K562 (cell line): ENCODE measurements around the gene CTCF. TPM values are rescaled to one million over a fixed set of nuclear protein-coding genes. Genes with fewer than 3 reads are reported as not detected.

Experiments
- CHD1 ChIP-seq: fragments of 200-600 bp; sonication (generic); IDR thresholded peaks from one replicate; pipeline ENCODE4 v1.6.1; 2012; ENCODE audit warnings: mild to moderate bottlenecking, moderate library complexity, low read length, inconsistent platforms
- E2F4 ChIP-seq: sonication (generic); formaldehyde crosslinking; IDR thresholded peaks from 2 replicates; pipeline ENCODE4 v1.8.0; 2022; ENCODE audit warnings: mild to moderate bottlenecking, low read depth, missing genetic modification reagents
- E2F6 ChIP-seq, 2 experiments: IDR thresholded peaks; 2 replicates each; pipeline ENCODE4 v1.6.1; 2011; ENCODE audit warnings: borderline replicate concordance in 1 of 2, control low read depth in 1 of 2, low read depth in 1 of 2, low read length in 1 of 2, mild to moderate bottlenecking in 1 of 2, mixed read lengths in 1 of 2, moderate library complexity in 1 of 2; ENCODE audit not compliant: insufficient read depth in 1 of 2, insufficient read length in 1 of 2, poor library complexity in 1 of 2, severe bottlenecking in 1 of 2; ENCODE audit errors: extremely low read depth in 1 of 2
- EP400 ChIP-seq: fragments of 450-650 bp; IDR thresholded peaks from 2 replicates; pipeline ENCODE4 v1.6.1; 2017; ENCODE audit warnings: antibody characterized with exemption, mild to moderate bottlenecking, moderate library complexity
- HIVEP1 ChIP-seq: fragments of 250-450 bp; sonication (Bioruptor Pico); IDR thresholded peaks from 2 replicates; pipeline ENCODE4 v1.4.0; 2020; ENCODE audit warnings: mild to moderate bottlenecking
- L3MBTL2 ChIP-seq: fragments of 450-650 bp; IDR thresholded peaks from 2 replicates; pipeline ENCODE4 v1.6.1; 2016; ENCODE audit warnings: mild to moderate bottlenecking, moderate library complexity
- MBD2 ChIP-seq: sonication (generic); IDR thresholded peaks from 2 replicates; pipeline ENCODE4 v1.6.1; 2016; ENCODE audit warnings: low read depth, borderline replicate concordance
- MGA ChIP-seq: fragments of 450-650 bp; IDR thresholded peaks from 2 replicates; pipeline ENCODE4 v1.6.1; 2016; ENCODE audit warnings: mild to moderate bottlenecking, moderate library complexity
- NCOA2 ChIP-seq, 2 experiments: fragments of 450-650 bp; IDR thresholded peaks; 2 replicates each; pipeline ENCODE4 v1.6.1; 2018; ENCODE audit warnings: mild to moderate bottlenecking in 2 of 2, moderate library complexity in 1 of 2; ENCODE audit not compliant: partially characterized antibody in 2 of 2
- NFIC ChIP-seq: fragments of 450-650 bp; IDR thresholded peaks from 2 replicates; pipeline ENCODE4 v1.6.1; 2017; ENCODE audit warnings: mild to moderate bottlenecking, inconsistent platforms
- NFRKB ChIP-seq: fragments of 450-650 bp; IDR thresholded peaks from 2 replicates; pipeline ENCODE4 v1.6.1; 2016; ENCODE audit warnings: low read depth
- polyA plus RNA-seq, 8 experiments: library from polyadenylated mRNA; depleted of rRNA in 4 of 8; stranded (reverse) in 5 of 8; unstranded in 3 of 8; fragments of >200 nt; fragmentation: Nextera tagmentation in 2 of 8; fragmentation: Illumina TruSeq in 1 of 8; extraction: Ambion mirVana in 2 of 8; extraction: Trizol in 1 of 8; gene quantifications; 2 replicates each; pipeline versions ENCODE4 v1.2.1 to v1.2.3, GENCODE V29; 2011 to 2014; ENCODE audit warnings: inconsistent platforms in 1 of 8, missing spikeins in 1 of 8
- total RNA-seq, 7 experiments: library from RNA; depleted of rRNA in 6 of 7; stranded (reverse); fragments of >200 nt in 6 of 7; fragmentation: Illumina TruSeq in 2 of 7; extraction: Trizol in 2 of 7; gene quantifications; 2 replicates each; pipeline versions ENCODE4 v1.2.1 to v1.2.3, GENCODE V29; 2011 to 2021; ENCODE audit warnings: low replicate concordance in 1 of 7

The CTCF gene
- total and polyA plus RNA-seq, 9 of the 15 experiments (the other 6 are each of a cell fraction or from before 2014, with no cell fraction given), result 7.8 to 49.2 (median 33.9) TPM

- no peak for TF ChIP-seq NCOA2 (IDR thresholded peaks at IDR 0.05; ENCODE audit: partially characterized antibody in 2 of 2)
- TF ChIP-seq NFRKB, result no peak
- peak; percentile 79 for TF ChIP-seq NFIC
- peak; percentile 22 for TF ChIP-seq CHD1
- peak; percentile 51; the same call in 1 of the 2 replicates for TF ChIP-seq L3MBTL2
- TF ChIP-seq HIVEP1 (CRISPR knock-in tag), result no peak
- no peak for TF ChIP-seq MBD2
- TF ChIP-seq EP400, result 0 out of 2 replicates have a peak, but pooled peaks have one; percentile 13
- TF ChIP-seq E2F4 (CRISPR knock-in tag), result no peak
- peak; percentile 5 to 18 for TF ChIP-seq E2F6 (IDR thresholded peaks at IDR 0.05; ENCODE audit: borderline replicate concordance in 1 of 2, extremely low read depth in 1 of 2, insufficient read depth in 1 of 2, insufficient read length in 1 of 2, low read depth in 1 of 2, low read length in 1 of 2, poor library complexity in 1 of 2, severe bottlenecking in 1 of 2)
- peak; percentile 58; the same call in 1 of the 2 replicates for TF ChIP-seq MGA
Measured at GRCh38 chr16:67666032-67666551, 103.8 kb downstream of the CTCF start (continued).
